Stimulated activated naive CD4-positive, alpha-beta T cell (primary cell): ENCODE measurements around the gene RAP1GAP.
"Not testable (repeated sequence)": the region's sequence is repeated elsewhere in the genome, so short reads cannot be mapped to it uniquely, and the experiment has no call there.

Source experiments
- DNase-seq, 6 experiments: peaks; one replicate each; lab custom pipeline; 2025; lab: John Stamatoyannopoulos, UW

The RAP1GAP gene

GRCh38 chr1:21569820-21570527, 99.2 kb downstream of the RAP1GAP start:
- DNase-seq = no peak

- no peak for DNase-seq
Measured at GRCh38 chr1:21568809-21569385, 100.3 kb downstream of the RAP1GAP start.

- no peak for DNase-seq
Measured at GRCh38 chr1:21568006-21568746, 101.0 kb downstream of the RAP1GAP start.

GRCh38 chr1:21567241-21568005, 101.7 kb downstream of the RAP1GAP start:
- DNase-seq = no peak

- not testable (repeated sequence) for DNase-seq
Measured at GRCh38 chr1:21566361-21566760, 102.8 kb downstream of the RAP1GAP start.

GRCh38 chr1:21565285-21565684, 103.9 kb downstream of the RAP1GAP start:
- no peak for DNase-seq

- DNase-seq = no peak
Measured at GRCh38 chr1:21564521-21565095, 104.5 kb downstream of the RAP1GAP start.

GRCh38 chr1:21563971-21564370, 105.2 kb downstream of the RAP1GAP start:
- no peak for DNase-seq

- no peak for DNase-seq
Measured at GRCh38 chr1:21562896-21563295, 106.3 kb downstream of the RAP1GAP start.

- no peak for DNase-seq
Measured at GRCh38 chr1:21560916-21561638, 108.1 kb downstream of the RAP1GAP start.

- no peak for DNase-seq
Measured at GRCh38 chr1:21559788-21560567, 109.2 kb downstream of the RAP1GAP start.

GRCh38 chr1:21553116-21553926, 115.8 kb downstream of the RAP1GAP start:
- no peak for DNase-seq

GRCh38 chr1:21552715-21553114, 116.4 kb downstream of the RAP1GAP start:
- no peak for DNase-seq

GRCh38 chr1:21550866-21551475, 118.2 kb downstream of the RAP1GAP start:
- DNase-seq = no peak

GRCh38 chr1:21550097-21550496, 119.1 kb downstream of the RAP1GAP start:
- no peak for DNase-seq

- DNase-seq = no peak
Measured at GRCh38 chr1:21547876-21548275, 121.3 kb downstream of the RAP1GAP start.
